BE2C (cell line): ENCODE data around the gene ZNF132.

ENCODE experiments used
- DNase-seq: peaks from one replicate; pipeline ENCODE4 v3.0.0-alpha.2; 2020
- H3K27me3 ChIP-seq: fragments of 250-450 bp; sonication (Bioruptor Pico); 2 replicates; pipeline ENCODE4 v1.5.1; 2020; ENCODE audit warnings: mild to moderate bottlenecking
- H3K36me3 ChIP-seq: fragments of 250-450 bp; sonication (Bioruptor Pico); 2 replicates; pipeline ENCODE4 v1.5.1; 2020; ENCODE audit warnings: mild to moderate bottlenecking
- H3K4me1 ChIP-seq: fragments of 250-450 bp; sonication (Bioruptor Pico); 2 replicates; pipeline ENCODE4 v1.5.1; 2020
- H3K4me3 ChIP-seq: 2 replicates; pipeline ENCODE4 v1.5.1; 2011; ENCODE audit warnings: low read depth, low read length
- H3K9me3 ChIP-seq: fragments of 250-450 bp; sonication (Bioruptor Pico); 2 replicates; pipeline ENCODE4 v1.5.1; 2020
- TF ChIP-seq, protein P1 (sequence below): IDR thresholded peaks from 2 replicates; pipeline ENCODE4 v1.5.1; 2012; ENCODE audit warnings: mild to moderate bottlenecking, low read depth, low read length

Gene ZNF132

GRCh38 chr19:58479736-58480480 is 40.0 kb upstream of the ZNF132 start:
- no peak for DNase-seq
- Histone ChIP-seq H3K4me1 (no peaks in the 10 kb centered on the region; the same call in 1 of the 2 replicates), H3K4me3 (no peak overlapping the region), H3K27me3 (no peaks in the 10 kb centered on the region), H3K36me3 (no peaks in the 10 kb centered on the region), H3K9me3 (no peaks in the 10 kb centered on the region)
- TF ChIP-seq, protein P1, sequence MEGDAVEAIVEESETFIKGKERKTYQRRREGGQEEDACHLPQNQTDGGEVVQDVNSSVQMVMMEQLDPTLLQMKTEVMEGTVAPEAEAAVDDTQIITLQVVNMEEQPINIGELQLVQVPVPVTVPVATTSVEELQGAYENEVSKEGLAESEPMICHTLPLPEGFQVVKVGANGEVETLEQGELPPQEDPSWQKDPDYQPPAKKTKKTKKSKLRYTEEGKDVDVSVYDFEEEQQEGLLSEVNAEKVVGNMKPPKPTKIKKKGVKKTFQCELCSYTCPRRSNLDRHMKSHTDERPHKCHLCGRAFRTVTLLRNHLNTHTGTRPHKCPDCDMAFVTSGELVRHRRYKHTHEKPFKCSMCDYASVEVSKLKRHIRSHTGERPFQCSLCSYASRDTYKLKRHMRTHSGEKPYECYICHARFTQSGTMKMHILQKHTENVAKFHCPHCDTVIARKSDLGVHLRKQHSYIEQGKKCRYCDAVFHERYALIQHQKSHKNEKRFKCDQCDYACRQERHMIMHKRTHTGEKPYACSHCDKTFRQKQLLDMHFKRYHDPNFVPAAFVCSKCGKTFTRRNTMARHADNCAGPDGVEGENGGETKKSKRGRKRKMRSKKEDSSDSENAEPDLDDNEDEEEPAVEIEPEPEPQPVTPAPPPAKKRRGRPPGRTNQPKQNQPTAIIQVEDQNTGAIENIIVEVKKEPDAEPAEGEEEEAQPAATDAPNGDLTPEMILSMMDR, result no peak

DNA sequence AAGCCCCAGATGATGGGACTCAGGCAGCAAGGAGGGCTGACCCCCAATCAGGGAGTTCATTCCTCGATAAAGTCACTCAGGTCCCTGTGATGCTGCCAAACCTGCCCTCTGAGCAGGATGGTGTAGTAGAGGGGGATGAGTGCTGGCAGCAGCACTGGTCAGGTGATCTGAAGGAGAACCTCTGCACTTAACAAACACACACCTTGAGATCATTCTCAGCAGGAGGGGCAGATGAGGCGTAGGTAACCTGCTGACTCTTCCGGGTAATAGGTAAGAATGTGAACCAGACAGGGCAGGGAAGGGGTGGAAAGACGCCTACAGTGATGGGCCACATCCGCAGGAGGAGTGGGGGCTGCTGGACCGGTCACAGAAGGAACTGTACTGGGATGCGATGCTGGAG is 39.4 kb upstream of the ZNF132 start:
- TF ChIP-seq, protein P1, result no peak
- no peaks in the 10 kb centered on the region; the same call in 1 of the 2 replicates for H3K4me1 ChIP-seq
- no peak for DNase-seq

DNA sequence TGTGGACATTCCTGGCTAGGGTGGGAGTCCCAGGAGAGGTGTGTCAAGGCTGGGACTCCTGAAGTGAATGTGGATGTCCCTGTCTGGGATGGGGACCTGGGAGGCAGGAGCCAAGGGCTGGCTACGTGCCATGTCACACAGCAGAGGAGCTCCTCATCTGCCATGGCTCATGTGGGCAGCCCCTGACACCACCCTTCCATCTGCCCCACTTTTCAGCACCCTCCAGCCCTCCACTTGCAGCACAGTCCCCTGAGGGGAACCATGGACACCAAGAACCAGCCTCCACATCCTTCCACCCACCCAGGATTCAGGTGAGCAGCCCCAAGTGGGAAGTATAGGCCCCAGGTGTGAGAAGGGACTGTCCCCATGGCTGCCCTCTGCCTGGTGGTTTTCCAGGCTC is 37.9 kb upstream of the ZNF132 start:
- H3K9me3 ChIP-seq, result no peaks in the 10 kb centered on the region
- H3K36me3 ChIP-seq, result peaks cover 4% of the 10 kb centered on the region; the same call in 1 of the 2 replicates
- no peak for DNase-seq
- H3K27me3 ChIP-seq, result no peaks in the 10 kb centered on the region
- no peak overlapping the region for H3K4me3 ChIP-seq
- H3K4me1 ChIP-seq, result no peaks in the 10 kb centered on the region; the same call in 1 of the 2 replicates
- TF ChIP-seq, protein P1, result no peak

More for the DNA sequence above, 39.4 kb upstream of the ZNF132 start:
- H3K27me3 ChIP-seq, result no peaks in the 10 kb centered on the region
- H3K9me3 ChIP-seq, result no peaks in the 10 kb centered on the region
- no peak overlapping the region for H3K4me3 ChIP-seq
- H3K36me3 ChIP-seq, result no peaks in the 10 kb centered on the region

DNA sequence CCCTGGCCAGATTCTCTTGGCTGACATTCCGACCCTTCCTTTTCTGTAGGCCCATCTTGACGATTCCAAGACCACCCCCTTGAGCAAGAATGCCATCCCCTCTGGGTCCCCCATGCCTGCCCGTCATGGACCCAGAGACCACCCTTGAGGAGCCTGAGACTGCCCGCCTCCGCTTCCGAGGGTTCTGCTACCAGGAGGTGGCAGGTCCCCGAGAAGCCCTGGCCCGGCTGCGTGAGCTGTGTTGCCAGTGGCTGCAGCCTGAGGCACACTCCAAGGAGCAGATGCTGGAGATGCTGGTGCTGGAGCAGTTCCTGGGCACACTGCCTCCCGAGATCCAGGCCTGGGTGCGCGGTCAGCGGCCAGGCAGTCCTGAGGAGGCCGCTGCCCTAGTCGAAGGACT is 37.2 kb upstream of the ZNF132 start:
- no peaks in the 10 kb centered on the region; the same call in 1 of the 2 replicates for H3K4me1 ChIP-seq
- no peaks in the 10 kb centered on the region for H3K9me3 ChIP-seq
- H3K4me3 ChIP-seq, result peak overlapping the region; percentile 78
- no peak for DNase-seq
- peaks cover 11% of the 10 kb centered on the region for H3K36me3 ChIP-seq
- TF ChIP-seq, protein P1, result no peak
- no peaks in the 10 kb centered on the region for H3K27me3 ChIP-seq

GRCh38 chr19:58476498-58477015 is 36.6 kb upstream of the ZNF132 start:
- H3K9me3 ChIP-seq, result no peaks in the 10 kb centered on the region
- H3K4me3 ChIP-seq, result peak overlapping the region; percentile 78
- H3K27me3 ChIP-seq, result no peaks in the 10 kb centered on the region
- H3K4me1 ChIP-seq, result no peaks in the 10 kb centered on the region; the same call in 1 of the 2 replicates
- peaks cover 17% of the 10 kb centered on the region for H3K36me3 ChIP-seq
- DNase-seq, result peak; percentile 38
- TF ChIP-seq, protein P1, result no peak
